Sigmoid colon (tissue), 4 donors: Measurements from ENCODE around the gene C6orf89.

ENCODE experiments used
- CTCF ChIP-seq, 4 experiments: fragments of 450-650 bp in 3 of 4; fragments of 200-600 bp in 1 of 4; IDR thresholded peaks; one replicate each; pipeline ENCODE4 v1.5.1; 2016 to 2019; ENCODE audit warnings: antibody characterized with exemption in 4 of 4, mild to moderate bottlenecking in 3 of 4, moderate library complexity in 2 of 4
- POLR2AphosphoS5 ChIP-seq, 4 donors: sonication (generic); formaldehyde crosslinking; IDR thresholded peaks; one replicate each; pipeline ENCODE4 v1.6.1; 2017; ENCODE audit warnings: antibody characterized with exemption in 4 of 4

GRCh38 chr6:36916126-36916525, 30.4 kb downstream of the C6orf89 start:
- TF ChIP-seq POLR2AphosphoS5 (IDR thresholded peaks at IDR 0.05): no peak
- TF ChIP-seq CTCF (IDR thresholded peaks at IDR 0.05): no peak
